GM04503 (cell line): ENCODE results near the gene CHST11.

Experiments
- DNase-seq: peaks from one replicate; pipeline ENCODE4 v3.0.0-alpha.2; 2012; ENCODE audit warnings: low read depth

CHST11 gene

GRCh38 chr12:104809706-104810385, 353.1 kb downstream of the CHST11 start:
- no peak for DNase-seq
